ENCODE results near the gene SNF8. TPM values are rescaled to one million over a fixed set of nuclear protein-coding genes. Genes with fewer than 3 reads are reported as not detected.

SNF8 gene
- polyA plus RNA-seq, 1 donor from 2014 or later: 171 TPM

- no peaks in the 10 kb centered on the region for H3K27me3 ChIP-seq (ENCODE audit: insufficient read depth, low read depth, low read length)
- no peaks in the 10 kb centered on the region for H4K20me1 ChIP-seq (ENCODE audit: insufficient read depth)
- no peak overlapping the region for H3K9ac ChIP-seq (ENCODE audit: low read length)
- no peak overlapping the region for H3K4me3 ChIP-seq (ENCODE audit: low read length)
- no peak overlapping the region for H3K4me2 ChIP-seq (ENCODE audit: low read length)
- H3K9me3 ChIP-seq (ENCODE audit: low read length): no peaks in the 10 kb centered on the region
- H3K79me2 ChIP-seq (replicated peaks; ENCODE audit: insufficient read depth, low read length): peaks cover 26% of the 10 kb centered on the region
- no peaks in the 10 kb centered on the region for H3F3A ChIP-seq (ENCODE audit: insufficient read depth, low read length, poor library complexity, severe bottlenecking)
- no peaks in the 10 kb centered on the region for H3K9me2 ChIP-seq (ENCODE audit: insufficient read depth, low read length)
- no peak overlapping the region for H3K27ac ChIP-seq (ENCODE audit: low read length)
- TF ChIP-seq RAD21 (conservative IDR thresholded peaks at IDR 0.05) (no peak), EZH2 (IDR thresholded peaks at IDR 0.05; ENCODE audit: borderline replicate concordance, insufficient read depth, low read length, poor library complexity, severe bottlenecking) (no peak), EP300 (conservative IDR thresholded peaks at IDR 0.05; ENCODE audit: poor library complexity, severe bottlenecking) (no peak), MXI1 (conservative IDR thresholded peaks at IDR 0.05; ENCODE audit: poor library complexity, severe bottlenecking) (no peak), TAF1 (IDR thresholded peaks at IDR 0.05; ENCODE audit: low read depth) (no peak), REST (IDR thresholded peaks at IDR 0.05; ENCODE audit: borderline replicate concordance) (no peak)
- no peak overlapping the region for H2AFZ ChIP-seq (ENCODE audit: low read depth, low read length)
- H3K36me3 ChIP-seq (ENCODE audit: insufficient read depth, low read length): no peaks in the 10 kb centered on the region
Measured at GRCh38 chr17:48915459-48916282, 29.0 kb downstream of the SNF8 start.

GRCh38 chr17:48912476-48912875 is 32.2 kb downstream of the SNF8 start:
- Histone ChIP-seq H3F3A (ENCODE audit: insufficient read depth, low read length, poor library complexity, severe bottlenecking) (no peaks in the 10 kb centered on the region), H3K9ac (ENCODE audit: low read length) (no peak overlapping the region), H3K4me2 (ENCODE audit: low read length) (no peak overlapping the region), H3K9me3 (ENCODE audit: low read length) (no peaks in the 10 kb centered on the region), H4K20me1 (ENCODE audit: insufficient read depth) (no peaks in the 10 kb centered on the region), H3K27ac (ENCODE audit: low read length) (no peak overlapping the region), H3K27me3 (ENCODE audit: insufficient read depth, low read depth, low read length) (no peaks in the 10 kb centered on the region), H3K79me2 (replicated peaks; ENCODE audit: insufficient read depth, low read length) (peaks cover 40% of the 10 kb centered on the region), H3K9me2 (ENCODE audit: insufficient read depth, low read length) (no peaks in the 10 kb centered on the region), H3K4me3 (ENCODE audit: low read length) (no peak overlapping the region), H3K36me3 (ENCODE audit: insufficient read depth, low read length) (no peaks in the 10 kb centered on the region), H2AFZ (ENCODE audit: low read depth, low read length) (no peak overlapping the region)
- TF ChIP-seq TAF1 (IDR thresholded peaks at IDR 0.05; ENCODE audit: low read depth) (no peak), POLR2AphosphoS5 (IDR thresholded peaks at IDR 0.05) (no peak), MXI1 (conservative IDR thresholded peaks at IDR 0.05; ENCODE audit: poor library complexity, severe bottlenecking) (no peak), SMC3 (conservative IDR thresholded peaks at IDR 0.05; ENCODE audit: poor library complexity) (no peak), REST (IDR thresholded peaks at IDR 0.05; ENCODE audit: borderline replicate concordance) (no peak), CTCF (IDR thresholded peaks at IDR 0.05; ENCODE audit: poor library complexity, severe bottlenecking) (no peak), EP300 (conservative IDR thresholded peaks at IDR 0.05; ENCODE audit: poor library complexity, severe bottlenecking) (no peak), EZH2 (IDR thresholded peaks at IDR 0.05; ENCODE audit: borderline replicate concordance, insufficient read depth, low read length, poor library complexity, severe bottlenecking) (no peak), RAD21 (conservative IDR thresholded peaks at IDR 0.05) (no peak)
